ENCODE data around the gene FPR1. TPM values are rescaled to one million over a fixed set of nuclear protein-coding genes. Genes with fewer than 3 reads are reported as not detected.

The FPR1 gene
- total and polyA plus RNA-seq, 2 of the 4 experiments (the other 2 are of a cell fraction), result not detected

DNA sequence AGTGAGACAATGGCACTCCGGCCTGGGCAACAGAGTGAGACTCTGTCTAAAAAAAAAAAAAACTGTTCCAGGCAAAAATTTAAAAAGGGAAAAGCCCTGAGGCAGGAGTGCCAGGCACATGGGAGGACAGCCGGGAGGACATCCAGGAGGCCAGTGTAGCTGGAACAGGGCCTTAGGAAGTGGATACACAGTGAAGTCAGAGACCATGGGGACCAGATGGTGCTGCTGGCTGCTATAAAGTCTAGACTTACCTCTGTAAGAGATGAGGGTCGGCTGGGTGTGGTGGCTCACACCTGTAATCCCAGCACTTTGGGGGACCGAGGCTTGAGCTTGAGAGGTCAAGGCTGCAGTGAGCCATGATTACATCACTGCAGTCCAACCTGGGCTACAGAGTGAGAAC is 42.9 kb downstream of the FPR1 start:
- peaks cover 4% of the 10 kb centered on the region; the same call in 1 of the 2 replicates for H4K20me1 ChIP-seq (ENCODE audit: insufficient read depth, low read length)
- no peak overlapping the region for H2AFZ ChIP-seq (replicated peaks; ENCODE audit: low read length, poor library complexity)
- WGBS, 2 experiments (ENCODE audit: extremely low coverage in 2 of 2, insufficient read length in 1 of 2), result 100% methylated on average over 1 of the region's 4 CpGs; no CpG with 5 or more reads in 1 of the 2 experiments
- no peak overlapping the region for H4K8ac ChIP-seq (ENCODE audit: low read depth in 2 of 2, low read length in 2 of 2)
- no peak for ATAC-seq (ENCODE audit: low read depth)
- BruUV-seq (replicated peaks), result no TSS peak
- no peak overlapping the region for H2AK5ac ChIP-seq (ENCODE audit: low read depth, low read length)
- no peak overlapping the region for H3K27ac ChIP-seq (ENCODE audit: insufficient read depth, low read length)
- no peaks in the 10 kb centered on the region for H3K27me3 ChIP-seq (ENCODE audit: control insufficient read depth, insufficient read depth, low read length)
- H2AK9ac ChIP-seq (replicated peaks; ENCODE audit: low read depth, low read length, poor library complexity), result no peak overlapping the region
- dilution Hi-C loops (cut with HindIII; ENCODE audit: low sequenced_read_pairs, unreplicated experiment), result no loop called here
- no peak overlapping the region for H3K4me2 ChIP-seq (ENCODE audit: low read depth, low read length)
- TF ChIP-seq RFX5 (IDR thresholded peaks at IDR 0.05; ENCODE audit: low read depth, low read length), result no peak
- no peak for TF ChIP-seq MXI1 (IDR thresholded peaks at IDR 0.05; ENCODE audit: borderline replicate concordance, low read depth, low read length)
- TF ChIP-seq MAFK (IDR thresholded peaks at IDR 0.05; ENCODE audit: low read depth, low read length), result no peak
- TF ChIP-seq CEBPB (IDR thresholded peaks at IDR 0.05; ENCODE audit: low read depth, low read length), result no peak
- TF ChIP-seq FOS (IDR thresholded peaks at IDR 0.05; ENCODE audit: low read depth, low read length), result no peak
- TF ChIP-seq, protein P1, sequence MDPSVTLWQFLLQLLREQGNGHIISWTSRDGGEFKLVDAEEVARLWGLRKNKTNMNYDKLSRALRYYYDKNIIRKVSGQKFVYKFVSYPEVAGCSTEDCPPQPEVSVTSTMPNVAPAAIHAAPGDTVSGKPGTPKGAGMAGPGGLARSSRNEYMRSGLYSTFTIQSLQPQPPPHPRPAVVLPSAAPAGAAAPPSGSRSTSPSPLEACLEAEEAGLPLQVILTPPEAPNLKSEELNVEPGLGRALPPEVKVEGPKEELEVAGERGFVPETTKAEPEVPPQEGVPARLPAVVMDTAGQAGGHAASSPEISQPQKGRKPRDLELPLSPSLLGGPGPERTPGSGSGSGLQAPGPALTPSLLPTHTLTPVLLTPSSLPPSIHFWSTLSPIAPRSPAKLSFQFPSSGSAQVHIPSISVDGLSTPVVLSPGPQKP (IDR thresholded peaks at IDR 0.05; ENCODE audit: borderline replicate concordance, low read depth, low read length), result no peak
- TF ChIP-seq, protein P2, sequence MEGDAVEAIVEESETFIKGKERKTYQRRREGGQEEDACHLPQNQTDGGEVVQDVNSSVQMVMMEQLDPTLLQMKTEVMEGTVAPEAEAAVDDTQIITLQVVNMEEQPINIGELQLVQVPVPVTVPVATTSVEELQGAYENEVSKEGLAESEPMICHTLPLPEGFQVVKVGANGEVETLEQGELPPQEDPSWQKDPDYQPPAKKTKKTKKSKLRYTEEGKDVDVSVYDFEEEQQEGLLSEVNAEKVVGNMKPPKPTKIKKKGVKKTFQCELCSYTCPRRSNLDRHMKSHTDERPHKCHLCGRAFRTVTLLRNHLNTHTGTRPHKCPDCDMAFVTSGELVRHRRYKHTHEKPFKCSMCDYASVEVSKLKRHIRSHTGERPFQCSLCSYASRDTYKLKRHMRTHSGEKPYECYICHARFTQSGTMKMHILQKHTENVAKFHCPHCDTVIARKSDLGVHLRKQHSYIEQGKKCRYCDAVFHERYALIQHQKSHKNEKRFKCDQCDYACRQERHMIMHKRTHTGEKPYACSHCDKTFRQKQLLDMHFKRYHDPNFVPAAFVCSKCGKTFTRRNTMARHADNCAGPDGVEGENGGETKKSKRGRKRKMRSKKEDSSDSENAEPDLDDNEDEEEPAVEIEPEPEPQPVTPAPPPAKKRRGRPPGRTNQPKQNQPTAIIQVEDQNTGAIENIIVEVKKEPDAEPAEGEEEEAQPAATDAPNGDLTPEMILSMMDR (conservative IDR thresholded peaks at IDR 0.05; ENCODE audit: low read depth, low read length), result no peak
- TF ChIP-seq NFE2L2 (IDR thresholded peaks at IDR 0.05; ENCODE audit: low read depth, low read length), result no peak
- no peak for TF ChIP-seq MAZ (IDR thresholded peaks at IDR 0.05; ENCODE audit: borderline replicate concordance, low read depth, low read length)
- TF ChIP-seq RAD21 (IDR thresholded peaks at IDR 0.05; ENCODE audit: low read length), result no peak
- TF ChIP-seq, protein P3, sequence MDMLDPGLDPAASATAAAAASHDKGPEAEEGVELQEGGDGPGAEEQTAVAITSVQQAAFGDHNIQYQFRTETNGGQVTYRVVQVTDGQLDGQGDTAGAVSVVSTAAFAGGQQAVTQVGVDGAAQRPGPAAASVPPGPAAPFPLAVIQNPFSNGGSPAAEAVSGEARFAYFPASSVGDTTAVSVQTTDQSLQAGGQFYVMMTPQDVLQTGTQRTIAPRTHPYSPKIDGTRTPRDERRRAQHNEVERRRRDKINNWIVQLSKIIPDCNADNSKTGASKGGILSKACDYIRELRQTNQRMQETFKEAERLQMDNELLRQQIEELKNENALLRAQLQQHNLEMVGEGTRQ (IDR thresholded peaks at IDR 0.05; ENCODE audit: low read depth, low read length), result no peak
- no peak overlapping the region for H3K23ac ChIP-seq (ENCODE audit: low read depth, low read length)
- H3K9me3 ChIP-seq (ENCODE audit: control insufficient read depth, insufficient read depth, low read length), result no peaks in the 10 kb centered on the region
- H2BK20ac ChIP-seq (ENCODE audit: low read depth, low read length), result no peak overlapping the region
- H3K36me3 ChIP-seq (ENCODE audit: control insufficient read depth, insufficient read depth, low read length), result peaks cover 21% of the 10 kb centered on the region
- ChIA-PET POLR2A (ENCODE audit: unreplicated experiment) (interaction anchor here (0.6 kb wide), 1 partner anchor 20 kb away, joined by 6 read pairs; no protein-coding TSS in a partner anchor), CTCF (no interaction called here)
- no peak overlapping the region for H2BK15ac ChIP-seq (ENCODE audit: low read depth, low read length)
- peaks cover 12 to 15% of the 10 kb centered on the region in 2 experiments for H3K79me1 ChIP-seq (ENCODE audit: low read depth in 1 of 2, low read length in 2 of 2)
- H2BK5ac ChIP-seq (ENCODE audit: low read depth, low read length, poor library complexity, severe bottlenecking), result no peak overlapping the region
- in situ Hi-C loops (cut with MboI; ENCODE audit: low sequenced_read_pairs), result no loop called here
- no peak overlapping the region for H3K56ac ChIP-seq (ENCODE audit: extremely low read depth, insufficient read depth, low read length)
- H4K91ac ChIP-seq (ENCODE audit: insufficient read depth, low read depth, low read length), result no peak overlapping the region
- H3K4me3 ChIP-seq (ENCODE audit: insufficient read depth, low read depth, low read length), result no peak overlapping the region
- peaks cover 8% of the 10 kb centered on the region; the same call in 1 of the 2 replicates for H3K9me1 ChIP-seq (ENCODE audit: insufficient read depth, low read length)
- H3K18ac ChIP-seq (ENCODE audit: low read depth, low read length), result no peak overlapping the region
- no peak for DNase-seq
- H2BK120ac ChIP-seq (ENCODE audit: low read depth, low read length), result no peak overlapping the region
- H3K14ac ChIP-seq (replicated peaks; ENCODE audit: low read depth, low read length), result no peak overlapping the region
- H3K4ac ChIP-seq (ENCODE audit: low read depth, low read length), result no peak overlapping the region
- 0 out of 2 replicates have a peak, but pooled peaks cover 2% of the 10 kb centered on the region for H3K4me1 ChIP-seq (ENCODE audit: control insufficient read depth, insufficient read depth, low read length)
- no peak overlapping the region for H3K9ac ChIP-seq (ENCODE audit: low read depth, low read length)
- no peak overlapping the region for H4K5ac ChIP-seq (ENCODE audit: low read depth, low read length)
- intact Hi-C loops (cut with micrococcal nuclease), result no loop called here
